ENCODE results near the gene MYBPC1. TPM values are rescaled to one million over a fixed set of nuclear protein-coding genes. Genes with fewer than 3 reads are reported as not detected.
A peak's percentile ranks its signal among the peaks of the same experiment; 100 is the strongest.

The MYBPC1 gene
- total and polyA plus RNA-seq, 7 donors, result 1,084 to 7,509 (median 4,088) TPM

- ATAC-seq (no peak), DNase-seq (no peak)
- TF ChIP-seq CTCF (IDR thresholded peaks at IDR 0.05), result no peak
- no peaks in the 10 kb centered on the region for H3K27me3 ChIP-seq (ENCODE audit: insufficient read depth in 3 of 3, low read length in 2 of 3)
- H3K27ac ChIP-seq, result no peak overlapping the region
- H3K9me3 ChIP-seq, result no peaks in the 10 kb centered on the region
- intact Hi-C loops (cut with DNase I), result loop anchor here in 1 of 2 donors (5.0 kb wide), 1 partner anchor 35 kb away; no protein-coding TSS in a partner anchor
- 47 to 72% (median 49%) methylated on average over 5 of the region's 5 CpGs for WGBS, 3 donors
- peaks cover 0 to 96% of the 10 kb centered on the region in 2 donors for H3K36me3 ChIP-seq (ENCODE audit: insufficient read depth in 1 of 2, low read depth in 1 of 2)
- H3K4me1 ChIP-seq, result peaks cover under 1% of the 10 kb centered on the region
- no peak overlapping the region for H3K4me3 ChIP-seq
Observed at GRCh38 chr12:101667591-101667990, 72.8 kb downstream of the MYBPC1 start.

GRCh38 chr12:101670007-101670671 lies 75.4 kb downstream of the MYBPC1 start:
- TF ChIP-seq CTCF (IDR thresholded peaks at IDR 0.05), result peak; percentile 33
- intact Hi-C loops (cut with DNase I), result no loop called here
- Histone ChIP-seq H3K9me3 (no peaks in the 10 kb centered on the region), H3K36me3 (ENCODE audit: insufficient read depth in 1 of 2, low read depth in 1 of 2) (peaks cover 0 to 96% of the 10 kb centered on the region in 2 donors), H3K27ac (no peak overlapping the region), H3K4me3 (no peak overlapping the region), H3K27me3 (ENCODE audit: insufficient read depth in 3 of 3, low read length in 2 of 3) (no peaks in the 10 kb centered on the region), H3K4me1 (peaks cover 7% of the 10 kb centered on the region)
- WGBS, 3 donors, result 54 to 64% (median 55%) methylated on average over 6 of the region's 6 CpGs
- ATAC-seq, result peak; percentile 43 to 72 (median 63)
- DNase-seq, result peak in 1 of 2 donors; percentile 15

GRCh38 chr12:101671157-101671791 lies 76.5 kb downstream of the MYBPC1 start:
- Histone ChIP-seq H3K4me3 (no peak overlapping the region), H3K36me3 (ENCODE audit: insufficient read depth in 1 of 2, low read depth in 1 of 2) (peaks cover 0 to 96% of the 10 kb centered on the region in 2 donors), H3K4me1 (peaks cover 7% of the 10 kb centered on the region), H3K27me3 (ENCODE audit: insufficient read depth in 3 of 3, low read length in 2 of 3) (no peaks in the 10 kb centered on the region), H3K9me3 (no peaks in the 10 kb centered on the region), H3K27ac (no peak overlapping the region)
- intact Hi-C loops (cut with DNase I), result no loop called here
- ATAC-seq (peak in 2 of 4 donors; percentile 6 to 27), DNase-seq (no peak)
- TF ChIP-seq CTCF (IDR thresholded peaks at IDR 0.05), result no peak
- 46 to 64% (median 50%) methylated on average over 6 of the region's 6 CpGs for WGBS, 3 donors

- 73 to 83% (median 76%) methylated on average over 4 of the region's 4 CpGs for WGBS, 3 donors
- no peak for DNase-seq
- no peak for ATAC-seq
- Histone ChIP-seq H3K27ac (no peak overlapping the region), H3K4me3 (no peak overlapping the region), H3K36me3 (ENCODE audit: insufficient read depth in 1 of 2, low read depth in 1 of 2) (peaks cover 0 to 98% of the 10 kb centered on the region in 2 donors), H3K9me3 (no peaks in the 10 kb centered on the region), H3K27me3 (ENCODE audit: insufficient read depth in 3 of 3, low read length in 2 of 3) (no peaks in the 10 kb centered on the region), H3K4me1 (peaks cover 13% of the 10 kb centered on the region)
- no peak for TF ChIP-seq CTCF (IDR thresholded peaks at IDR 0.05)
- intact Hi-C loops (cut with DNase I), result no loop called here
Observed at GRCh38 chr12:101671833-101672232, 77.1 kb downstream of the MYBPC1 start.
